Activated naive CD4-positive, alpha-beta T cell treated with anti-CD3 and anti-CD28 coated beads, Interleukin-2, amount 50 U/mL, for 24 hours (primary cell): ENCODE results near the gene RHBDD3.

Experiments
- H3K27ac Mint-ChIP-seq: one replicate; pipeline ENCODE4 v1.8.0; 2021; ENCODE audit warnings: mild to moderate bottlenecking, mixed read lengths
- H3K27me3 Mint-ChIP-seq: one replicate; pipeline ENCODE4 v1.8.0; 2021; ENCODE audit warnings: mixed read lengths
- H3K36me3 Mint-ChIP-seq: one replicate; pipeline ENCODE4 v1.8.0; 2021; ENCODE audit warnings: mixed read lengths
- H3K4me1 Mint-ChIP-seq: one replicate; pipeline ENCODE4 v1.8.0; 2021; ENCODE audit warnings: mixed read lengths
- H3K4me3 Mint-ChIP-seq: one replicate; pipeline ENCODE4 v1.8.0; 2021; ENCODE audit warnings: mild to moderate bottlenecking, mixed read lengths
- H3K9me3 Mint-ChIP-seq: one replicate; pipeline ENCODE4 v1.8.0; 2021; ENCODE audit warnings: mixed read lengths

Gene RHBDD3

GRCh38 chr22:29265929-29266328, 1.9 kb downstream of the RHBDD3 start:
- no peak overlapping the region for H3K27ac Mint-ChIP-seq

GRCh38 chr22:29265305-29265704, 2.5 kb downstream of the RHBDD3 start:
- H3K36me3 Mint-ChIP-seq, result peaks cover 20% of the 10 kb centered on the region
- peaks cover 23% of the 10 kb centered on the region for H3K4me1 Mint-ChIP-seq
- no peaks in the 10 kb centered on the region for H3K9me3 Mint-ChIP-seq
- no peaks in the 10 kb centered on the region for H3K27me3 Mint-ChIP-seq
- no peak overlapping the region for H3K4me3 Mint-ChIP-seq
- no peak overlapping the region for H3K27ac Mint-ChIP-seq

More at GRCh38 chr22:29265929-29266328, 1.9 kb downstream of the RHBDD3 start:
- H3K9me3 Mint-ChIP-seq, result no peaks in the 10 kb centered on the region
- H3K4me3 Mint-ChIP-seq, result peak overlapping the region; percentile 95
- H3K27me3 Mint-ChIP-seq, result no peaks in the 10 kb centered on the region
- peaks cover 29% of the 10 kb centered on the region for H3K4me1 Mint-ChIP-seq
- peaks cover 27% of the 10 kb centered on the region for H3K36me3 Mint-ChIP-seq

- no peaks in the 10 kb centered on the region for H3K9me3 Mint-ChIP-seq
- no peak overlapping the region for H3K4me3 Mint-ChIP-seq
- H3K4me1 Mint-ChIP-seq, result peaks cover 14% of the 10 kb centered on the region
Observed at GRCh38 chr22:29263791-29264276, 3.9 kb downstream of the RHBDD3 start.

GRCh38 chr22:29260601-29261315, 7.0 kb downstream of the RHBDD3 start:
- H3K36me3 Mint-ChIP-seq, result no peaks in the 10 kb centered on the region
- H3K4me1 Mint-ChIP-seq, result peaks cover 4% of the 10 kb centered on the region
- no peak overlapping the region for H3K4me3 Mint-ChIP-seq
- no peaks in the 10 kb centered on the region for H3K9me3 Mint-ChIP-seq
- H3K27me3 Mint-ChIP-seq, result no peaks in the 10 kb centered on the region
- H3K27ac Mint-ChIP-seq, result no peak overlapping the region

More at GRCh38 chr22:29263791-29264276, 3.9 kb downstream of the RHBDD3 start:
- H3K27ac Mint-ChIP-seq, result no peak overlapping the region
- H3K27me3 Mint-ChIP-seq, result no peaks in the 10 kb centered on the region
- peaks cover 9% of the 10 kb centered on the region for H3K36me3 Mint-ChIP-seq

- Mint-ChIP-seq H3K36me3 (no peaks in the 10 kb centered on the region), H3K27ac (no peak overlapping the region)
Observed at GRCh38 chr22:29260031-29260560, 7.7 kb downstream of the RHBDD3 start.

GRCh38 chr22:29259253-29259899, 8.4 kb downstream of the RHBDD3 start:
- Mint-ChIP-seq H3K9me3 (no peaks in the 10 kb centered on the region), H3K4me1 (peaks cover 4% of the 10 kb centered on the region), H3K27me3 (no peaks in the 10 kb centered on the region), H3K36me3 (no peaks in the 10 kb centered on the region), H3K4me3 (no peak overlapping the region), H3K27ac (no peak overlapping the region)

More at GRCh38 chr22:29260031-29260560, 7.7 kb downstream of the RHBDD3 start:
- no peaks in the 10 kb centered on the region for H3K27me3 Mint-ChIP-seq
- peaks cover 4% of the 10 kb centered on the region for H3K4me1 Mint-ChIP-seq
- H3K4me3 Mint-ChIP-seq, result no peak overlapping the region
- no peaks in the 10 kb centered on the region for H3K9me3 Mint-ChIP-seq

GRCh38 chr22:29258407-29259252, 9.2 kb downstream of the RHBDD3 start:
- no peaks in the 10 kb centered on the region for H3K36me3 Mint-ChIP-seq
- peaks cover 4% of the 10 kb centered on the region for H3K4me1 Mint-ChIP-seq
- H3K9me3 Mint-ChIP-seq, result no peaks in the 10 kb centered on the region
- no peak overlapping the region for H3K4me3 Mint-ChIP-seq
- no peaks in the 10 kb centered on the region for H3K27me3 Mint-ChIP-seq
- H3K27ac Mint-ChIP-seq, result no peak overlapping the region

GRCh38 chr22:29257751-29258181, 10.0 kb downstream of the RHBDD3 start:
- H3K27ac Mint-ChIP-seq, result no peak overlapping the region
- H3K27me3 Mint-ChIP-seq, result no peaks in the 10 kb centered on the region
- H3K9me3 Mint-ChIP-seq, result no peaks in the 10 kb centered on the region
- no peaks in the 10 kb centered on the region for H3K36me3 Mint-ChIP-seq
- peaks cover 4% of the 10 kb centered on the region for H3K4me1 Mint-ChIP-seq
- no peak overlapping the region for H3K4me3 Mint-ChIP-seq

- H3K4me1 Mint-ChIP-seq, result peaks cover 4% of the 10 kb centered on the region
- H3K27ac Mint-ChIP-seq, result no peak overlapping the region
- no peaks in the 10 kb centered on the region for H3K9me3 Mint-ChIP-seq
- no peak overlapping the region for H3K4me3 Mint-ChIP-seq
- H3K27me3 Mint-ChIP-seq, result no peaks in the 10 kb centered on the region
- H3K36me3 Mint-ChIP-seq, result no peaks in the 10 kb centered on the region
Observed at GRCh38 chr22:29256606-29257325, 11.0 kb downstream of the RHBDD3 start.

GRCh38 chr22:29255064-29255621, 12.6 kb downstream of the RHBDD3 start:
- H3K4me3 Mint-ChIP-seq, result no peak overlapping the region
- no peaks in the 10 kb centered on the region for H3K36me3 Mint-ChIP-seq
- H3K4me1 Mint-ChIP-seq, result peaks cover 4% of the 10 kb centered on the region
- H3K27ac Mint-ChIP-seq, result no peak overlapping the region
- H3K9me3 Mint-ChIP-seq, result no peaks in the 10 kb centered on the region
- H3K27me3 Mint-ChIP-seq, result no peaks in the 10 kb centered on the region

GRCh38 chr22:29254286-29254660, 13.5 kb downstream of the RHBDD3 start:
- Mint-ChIP-seq H3K36me3 (no peaks in the 10 kb centered on the region), H3K4me3 (no peak overlapping the region), H3K4me1 (peaks cover 4% of the 10 kb centered on the region), H3K27ac (no peak overlapping the region), H3K27me3 (no peaks in the 10 kb centered on the region), H3K9me3 (no peaks in the 10 kb centered on the region)

GRCh38 chr22:29253561-29254285, 14.1 kb downstream of the RHBDD3 start:
- Mint-ChIP-seq H3K4me1 (peaks cover 4% of the 10 kb centered on the region), H3K9me3 (no peaks in the 10 kb centered on the region), H3K4me3 (no peak overlapping the region), H3K27me3 (no peaks in the 10 kb centered on the region), H3K36me3 (no peaks in the 10 kb centered on the region), H3K27ac (no peak overlapping the region)

- H3K27ac Mint-ChIP-seq, result no peak overlapping the region
- no peaks in the 10 kb centered on the region for H3K4me1 Mint-ChIP-seq
- H3K4me3 Mint-ChIP-seq, result no peak overlapping the region
- H3K9me3 Mint-ChIP-seq, result no peaks in the 10 kb centered on the region
- no peaks in the 10 kb centered on the region for H3K27me3 Mint-ChIP-seq
- H3K36me3 Mint-ChIP-seq, result no peaks in the 10 kb centered on the region
Observed at GRCh38 chr22:29251981-29252911, 15.5 kb downstream of the RHBDD3 start.
